ENCODE measurements around the gene MRPS7. TPM values are rescaled to one million over a fixed set of nuclear protein-coding genes. Genes with fewer than 3 reads are reported as not detected.

The MRPS7 gene
- total and polyA plus RNA-seq, 10 of the 15 experiments (the other 5 are each of a cell fraction or from before 2014, with no cell fraction given) = 88.4 to 217 (median 109) TPM

- TF ChIP-seq GABPA (IDR thresholded peaks at IDR 0.05; ENCODE audit: low read depth) = 0 out of 2 replicates have a peak, but pooled peaks have one; percentile 57
- TF ChIP-seq RUNX3 (IDR thresholded peaks at IDR 0.05; ENCODE audit: low read length) = peak; percentile 89
- no peak for TF ChIP-seq CBX3 (IDR thresholded peaks at IDR 0.05; ENCODE audit: borderline replicate concordance, low read depth)
- no peak for TF ChIP-seq ESRRA (IDR thresholded peaks at IDR 0.05; ENCODE audit: low read length)
- TF ChIP-seq FOXK2 (IDR thresholded peaks at IDR 0.05) = peak; percentile 10; the same call in 1 of the 2 replicates
- TF ChIP-seq NBN (IDR thresholded peaks at IDR 0.05) = peak; percentile 94
- peak; percentile 29; the same call in 1 of the 2 replicates for TF ChIP-seq ZNF384 (IDR thresholded peaks at IDR 0.05; ENCODE audit: borderline replicate concordance, low read depth, low read length)
- TF ChIP-seq CTCF (IDR thresholded peaks at IDR 0.05 in 2 of 3, conservative IDR thresholded peaks at IDR 0.05 in 1 of 3; ENCODE audit: control insufficient read depth in 2 of 3, extremely low read depth in 1 of 3, insufficient read depth in 1 of 3, low read depth in 3 of 3, low read length in 3 of 3) = no peak
- no peak for TF ChIP-seq NR2C1 (IDR thresholded peaks at IDR 0.05)
- TF ChIP-seq IKZF1 (conservative IDR thresholded peaks at IDR 0.05) = peak; percentile 92
- no peak for TF ChIP-seq E2F4 (IDR thresholded peaks at IDR 0.05; ENCODE audit: low read depth, low read length)
- TF ChIP-seq MEF2A (IDR thresholded peaks at IDR 0.05; ENCODE audit: insufficient read depth, low read depth, low read length) = peak; percentile 99
- TF ChIP-seq DPF2 (IDR thresholded peaks at IDR 0.05) = peak; percentile 98
- TF ChIP-seq NFXL1 (IDR thresholded peaks at IDR 0.05; ENCODE audit: borderline replicate concordance) = peak; percentile 93; the same call in 1 of the 2 replicates
- TF ChIP-seq ZBTB11 (CRISPR knock-in tag; IDR thresholded peaks at IDR 0.05) = no peak
- TF ChIP-seq LARP7 (IDR thresholded peaks at IDR 0.05) = no peak
- 0 out of 2 replicates have a peak, but pooled peaks have one; percentile 22 for TF ChIP-seq ZNF207 (IDR thresholded peaks at IDR 0.05; ENCODE audit: borderline replicate concordance)
- peak; percentile 27; the same call in 1 of the 2 replicates for TF ChIP-seq RAD21 (IDR thresholded peaks at IDR 0.05; ENCODE audit: insufficient read depth, low read depth, low read length)
- TF ChIP-seq USF2 (IDR thresholded peaks at IDR 0.05; ENCODE audit: borderline replicate concordance, low read depth, low read length) = no peak
- TF ChIP-seq NR2F1 (conservative IDR thresholded peaks at IDR 0.05) = peak; percentile 86
These were observed 33.8 kb downstream of the MRPS7 start (continued) for GRCh38 chr17:75295201-75296158.
